ENCODE results near the gene ZFYVE26.

Gene ZFYVE26

DNA sequence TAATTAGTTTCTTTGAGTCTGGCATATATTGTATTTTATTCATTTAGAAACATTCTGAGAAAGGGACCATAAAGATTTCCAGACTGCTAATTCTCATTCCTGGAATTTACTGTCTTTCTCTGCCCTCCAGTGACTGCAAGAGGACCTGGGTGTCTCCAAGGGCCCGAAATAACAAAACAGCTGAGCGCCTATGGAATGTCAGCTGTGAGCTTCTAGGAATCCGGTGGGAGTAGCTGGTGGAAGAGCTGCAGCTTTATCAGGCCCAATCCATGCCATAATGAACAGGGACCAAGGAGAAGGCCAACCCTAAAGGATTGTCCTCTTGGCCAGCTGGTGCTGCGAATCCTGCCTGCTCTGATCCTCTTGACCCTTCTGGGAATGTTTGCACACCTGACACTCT is 82.8 kb downstream of the ZFYVE26 start:
- TF ChIP-seq, protein P1, sequence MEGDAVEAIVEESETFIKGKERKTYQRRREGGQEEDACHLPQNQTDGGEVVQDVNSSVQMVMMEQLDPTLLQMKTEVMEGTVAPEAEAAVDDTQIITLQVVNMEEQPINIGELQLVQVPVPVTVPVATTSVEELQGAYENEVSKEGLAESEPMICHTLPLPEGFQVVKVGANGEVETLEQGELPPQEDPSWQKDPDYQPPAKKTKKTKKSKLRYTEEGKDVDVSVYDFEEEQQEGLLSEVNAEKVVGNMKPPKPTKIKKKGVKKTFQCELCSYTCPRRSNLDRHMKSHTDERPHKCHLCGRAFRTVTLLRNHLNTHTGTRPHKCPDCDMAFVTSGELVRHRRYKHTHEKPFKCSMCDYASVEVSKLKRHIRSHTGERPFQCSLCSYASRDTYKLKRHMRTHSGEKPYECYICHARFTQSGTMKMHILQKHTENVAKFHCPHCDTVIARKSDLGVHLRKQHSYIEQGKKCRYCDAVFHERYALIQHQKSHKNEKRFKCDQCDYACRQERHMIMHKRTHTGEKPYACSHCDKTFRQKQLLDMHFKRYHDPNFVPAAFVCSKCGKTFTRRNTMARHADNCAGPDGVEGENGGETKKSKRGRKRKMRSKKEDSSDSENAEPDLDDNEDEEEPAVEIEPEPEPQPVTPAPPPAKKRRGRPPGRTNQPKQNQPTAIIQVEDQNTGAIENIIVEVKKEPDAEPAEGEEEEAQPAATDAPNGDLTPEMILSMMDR (conservative IDR thresholded peaks at IDR 0.05; ENCODE audit: low read depth), result no peak
- CTCF ChIA-PET, result no interaction called here
- POLR2A ChIA-PET (ENCODE audit: low non-redundant PET), result no interaction called here
- no peak overlapping the region for H3K27ac ChIP-seq
- DNase-seq (ENCODE audit: low spot score), result no peak

DNA sequence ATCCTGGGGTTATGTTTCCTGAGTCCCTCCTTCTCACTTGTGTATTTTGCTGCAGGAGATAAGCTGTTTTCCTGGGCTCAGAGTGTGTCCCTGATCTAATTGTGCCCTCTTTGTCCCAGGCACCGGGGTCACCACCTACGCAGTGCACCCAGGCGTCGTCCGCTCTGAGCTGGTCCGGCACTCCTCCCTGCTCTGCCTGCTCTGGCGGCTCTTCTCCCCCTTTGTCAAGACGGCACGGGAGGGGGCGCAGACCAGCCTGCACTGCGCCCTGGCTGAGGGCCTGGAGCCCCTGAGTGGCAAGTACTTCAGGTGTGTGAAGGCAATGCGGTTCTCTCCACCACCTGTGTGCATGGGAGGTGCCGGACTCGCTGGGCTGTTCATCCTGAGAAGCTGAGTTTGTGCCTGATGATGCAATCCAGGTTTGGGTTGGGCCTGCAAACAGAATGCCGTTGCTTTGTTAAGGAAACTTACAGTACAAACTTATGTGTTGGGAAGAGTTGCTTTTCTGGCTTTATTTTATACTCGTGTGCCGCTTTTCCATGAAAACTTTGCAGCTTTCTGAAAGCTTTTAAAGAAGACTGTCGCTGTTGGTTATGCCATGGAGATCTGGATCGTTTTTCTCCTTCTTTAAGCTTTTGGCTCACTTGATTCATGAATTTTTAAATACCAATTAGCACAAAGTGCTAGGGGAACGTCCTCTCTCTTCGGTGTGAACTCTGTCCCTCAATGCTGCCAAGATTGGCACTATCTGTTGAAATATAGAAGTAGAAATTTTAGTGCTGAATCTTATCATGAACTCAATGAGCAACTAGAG is 87.1 kb downstream of the ZFYVE26 start:
- TF ChIP-seq, protein P1 (conservative IDR thresholded peaks at IDR 0.05; ENCODE audit: low read depth), result no peak
- POLR2A ChIA-PET (ENCODE audit: low non-redundant PET), result no interaction called here
- no peak overlapping the region for H3K27ac ChIP-seq
- no peak for DNase-seq (ENCODE audit: low spot score)
- CTCF ChIA-PET, result interaction anchor here (0.6 to 0.7 kb wide), 3 partner anchors 13 to 1134 kb away, joined by 3 read pairs; no protein-coding TSS in a partner anchor

DNA sequence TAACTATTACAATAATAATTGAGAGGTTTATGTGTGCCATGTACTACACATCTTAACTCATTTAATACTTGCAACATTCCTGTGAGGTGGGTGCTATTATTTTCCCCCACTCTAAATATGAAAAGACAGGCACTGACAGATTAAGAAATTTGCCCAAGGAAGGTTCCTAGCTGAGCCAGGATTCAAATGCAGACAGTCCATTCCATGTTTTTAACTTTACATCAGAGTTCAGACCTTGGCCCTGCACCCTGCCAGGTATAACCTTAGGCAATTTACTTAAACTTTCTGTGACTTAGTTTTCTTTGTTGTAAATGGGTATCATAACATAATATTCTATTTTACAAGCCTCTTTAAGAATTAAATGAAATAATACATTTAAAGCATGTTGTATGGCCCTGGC is 88.1 kb downstream of the ZFYVE26 start:
- TF ChIP-seq, protein P1 (conservative IDR thresholded peaks at IDR 0.05; ENCODE audit: low read depth), result no peak
- ChIA-PET POLR2A (ENCODE audit: low non-redundant PET) (no interaction called here), CTCF (interaction anchor here (0.6 to 0.7 kb wide), 2 partner anchors 14 to 16 kb away, joined by 3 read pairs; no protein-coding TSS in a partner anchor)
- no peak for DNase-seq (ENCODE audit: low spot score)
- no peak overlapping the region for H3K27ac ChIP-seq

DNA sequence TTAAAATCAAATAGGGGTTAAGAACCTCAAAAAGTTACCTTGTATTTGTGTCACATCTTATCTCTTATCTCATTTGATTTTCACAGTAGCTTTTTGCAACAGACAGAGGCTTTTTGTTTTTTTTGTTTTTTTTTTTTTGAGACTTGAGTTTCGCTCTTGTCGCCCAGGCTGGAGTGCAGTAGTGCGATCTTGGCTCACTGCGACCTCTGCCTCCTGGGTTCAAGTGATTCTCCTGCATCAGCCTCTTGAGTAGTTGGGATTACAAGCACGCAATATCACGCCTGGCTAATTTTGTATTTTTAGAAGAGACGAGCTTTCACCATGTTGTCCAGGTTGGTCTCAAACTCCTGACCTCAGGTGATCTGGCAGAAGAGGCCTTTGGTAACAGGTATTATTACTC is 89.0 kb downstream of the ZFYVE26 start:
- no peak overlapping the region for H3K27ac ChIP-seq
- ChIA-PET CTCF (interaction anchor here (0.6 kb wide), 2 partner anchors 61 to 121 kb away, joined by 3 read pairs; no protein-coding TSS in a partner anchor), POLR2A (ENCODE audit: low non-redundant PET) (no interaction called here)
- DNase-seq (ENCODE audit: low spot score), result no peak
- TF ChIP-seq, protein P1 (conservative IDR thresholded peaks at IDR 0.05; ENCODE audit: low read depth), result no peak

DNA sequence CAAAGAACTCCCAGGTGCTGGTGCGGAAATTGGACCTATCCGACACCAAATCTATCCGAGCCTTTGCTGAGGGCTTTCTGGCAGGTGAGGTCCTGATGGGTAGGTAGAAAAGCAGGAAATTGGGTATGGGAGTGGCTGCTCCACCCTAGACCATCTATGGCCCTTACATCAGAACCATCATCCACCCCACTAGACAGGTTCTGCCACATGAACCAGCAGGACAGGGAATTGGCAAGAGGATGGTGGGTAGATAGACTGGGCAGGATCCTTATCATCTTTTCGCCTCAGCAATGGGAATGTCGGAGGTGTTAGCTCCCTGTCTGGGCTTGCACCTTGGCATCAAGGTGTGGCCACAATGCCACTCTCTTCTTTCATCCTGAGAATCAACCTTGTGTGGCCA is 91.2 kb downstream of the ZFYVE26 start:
- ChIA-PET POLR2A (ENCODE audit: low non-redundant PET) (no interaction called here), CTCF (no interaction called here)
- DNase-seq (ENCODE audit: low spot score), result no peak
- H3K27ac ChIP-seq, result no peak overlapping the region
- TF ChIP-seq, protein P1 (conservative IDR thresholded peaks at IDR 0.05; ENCODE audit: low read depth), result no peak

DNA sequence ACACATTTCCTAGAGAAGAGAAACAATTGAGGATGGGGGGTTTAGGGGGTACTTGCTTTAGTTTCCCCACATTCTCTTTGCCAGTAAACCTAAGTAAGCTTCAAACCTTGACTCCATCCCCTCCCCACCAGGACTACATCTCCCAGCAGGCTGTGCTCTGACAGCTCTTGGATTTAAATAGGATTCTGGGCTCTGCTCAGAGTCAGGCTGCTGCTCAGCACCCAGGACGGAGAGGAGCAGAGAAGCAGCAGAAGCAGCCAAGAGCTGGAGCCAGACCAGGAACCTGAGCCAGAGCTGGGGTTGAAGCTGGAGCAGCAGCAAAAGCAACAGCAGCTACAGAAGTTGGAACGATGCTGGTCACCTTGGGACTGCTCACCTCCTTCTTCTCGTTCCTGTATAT is 94.1 kb downstream of the ZFYVE26 start:
- H3K27ac ChIP-seq, result no peak overlapping the region
- TF ChIP-seq, protein P1 (conservative IDR thresholded peaks at IDR 0.05; ENCODE audit: low read depth), result no peak
- ChIA-PET POLR2A (ENCODE audit: low non-redundant PET) (no interaction called here), CTCF (interaction anchor here (0.6 to 1.1 kb wide), 2 partner anchors 18 to 24 kb away, joined by 3 to 5 read pairs; no protein-coding TSS in a partner anchor)
- no peak for DNase-seq (ENCODE audit: low spot score)
